Activated T-cell treated with anti-CD3 and anti-CD28 coated beads for 1 hour (primary cell): Measurements from ENCODE around the gene FUBP3.

Experiments used
- DNase-seq: peaks from one replicate; pipeline ENCODE4 v3.0.0-alpha.2; 2020; ENCODE audit warnings: low read depth

Gene FUBP3

GRCh38 chr9:130634191-130634768 is 54.9 kb downstream of the FUBP3 start:
- no peak for DNase-seq

GRCh38 chr9:130634801-130635200 is 55.4 kb downstream of the FUBP3 start:
- no peak for DNase-seq

GRCh38 chr9:130635306-130635705 is 55.9 kb downstream of the FUBP3 start:
- DNase-seq = no peak

DNA sequence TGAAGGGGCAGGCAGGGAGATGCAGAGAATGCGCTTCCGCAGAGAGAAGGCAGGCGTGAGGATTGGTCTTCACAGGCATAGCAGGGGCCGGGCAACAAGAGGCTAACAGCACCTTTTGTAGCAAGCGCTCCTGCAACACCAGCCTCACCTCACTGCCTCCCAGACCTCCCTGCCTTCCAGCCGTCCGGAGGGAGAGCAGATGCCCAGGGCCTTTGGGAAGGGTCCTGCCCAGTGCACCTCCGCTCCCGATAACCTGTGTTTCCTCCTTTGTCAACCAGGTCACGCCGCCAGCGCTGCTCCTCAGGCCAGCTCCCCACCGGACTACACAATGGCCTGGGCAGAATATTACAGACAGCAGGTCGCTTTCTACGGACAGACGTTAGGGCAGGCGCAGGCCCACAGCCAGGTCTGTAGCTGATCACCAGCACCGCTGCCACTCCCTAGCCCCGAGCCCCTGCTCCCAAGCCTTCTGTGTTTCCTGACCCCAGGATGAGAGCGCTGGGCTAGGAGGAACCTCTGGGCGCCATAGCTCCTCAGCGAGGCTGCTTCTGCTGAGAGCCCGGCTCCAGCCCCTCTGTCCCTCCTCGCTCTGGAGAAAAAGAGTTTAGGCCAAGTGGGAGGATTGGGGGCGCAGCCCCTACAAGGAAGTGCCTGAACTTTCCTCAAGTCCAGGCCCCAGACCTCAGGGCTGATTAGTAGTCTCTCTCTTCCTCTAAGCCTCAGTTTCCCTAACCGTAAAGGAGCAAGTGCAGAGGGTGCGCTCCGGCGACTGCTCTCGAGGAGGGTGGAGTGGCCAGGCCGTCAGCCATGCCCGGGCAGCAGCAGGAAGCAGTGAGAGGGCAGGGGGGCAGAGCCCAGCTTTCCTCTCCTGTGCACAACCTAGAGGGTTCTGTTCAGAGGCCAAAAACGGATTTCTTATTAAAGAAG is 56.6 kb downstream of the FUBP3 start:
- no peak for DNase-seq

DNA sequence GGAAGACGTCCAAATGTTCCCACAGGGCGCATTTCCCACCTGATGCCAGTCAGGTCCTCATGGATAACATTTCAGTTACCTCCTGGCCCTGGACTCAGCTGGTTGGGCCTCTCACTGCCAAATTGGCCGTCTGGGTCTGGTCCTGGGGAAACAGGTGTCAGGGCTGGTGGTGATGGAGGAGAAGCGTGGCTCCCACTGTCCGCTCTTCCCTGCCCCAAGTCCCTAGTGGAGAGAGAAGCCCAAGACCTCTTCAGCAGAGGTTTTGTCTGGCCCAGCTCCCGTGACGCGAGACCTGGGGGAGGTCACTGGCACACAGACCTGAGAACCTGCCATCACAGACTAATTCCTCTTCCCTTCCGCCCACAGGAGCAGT is 57.3 kb downstream of the FUBP3 start:
- DNase-seq = no peak

DNA sequence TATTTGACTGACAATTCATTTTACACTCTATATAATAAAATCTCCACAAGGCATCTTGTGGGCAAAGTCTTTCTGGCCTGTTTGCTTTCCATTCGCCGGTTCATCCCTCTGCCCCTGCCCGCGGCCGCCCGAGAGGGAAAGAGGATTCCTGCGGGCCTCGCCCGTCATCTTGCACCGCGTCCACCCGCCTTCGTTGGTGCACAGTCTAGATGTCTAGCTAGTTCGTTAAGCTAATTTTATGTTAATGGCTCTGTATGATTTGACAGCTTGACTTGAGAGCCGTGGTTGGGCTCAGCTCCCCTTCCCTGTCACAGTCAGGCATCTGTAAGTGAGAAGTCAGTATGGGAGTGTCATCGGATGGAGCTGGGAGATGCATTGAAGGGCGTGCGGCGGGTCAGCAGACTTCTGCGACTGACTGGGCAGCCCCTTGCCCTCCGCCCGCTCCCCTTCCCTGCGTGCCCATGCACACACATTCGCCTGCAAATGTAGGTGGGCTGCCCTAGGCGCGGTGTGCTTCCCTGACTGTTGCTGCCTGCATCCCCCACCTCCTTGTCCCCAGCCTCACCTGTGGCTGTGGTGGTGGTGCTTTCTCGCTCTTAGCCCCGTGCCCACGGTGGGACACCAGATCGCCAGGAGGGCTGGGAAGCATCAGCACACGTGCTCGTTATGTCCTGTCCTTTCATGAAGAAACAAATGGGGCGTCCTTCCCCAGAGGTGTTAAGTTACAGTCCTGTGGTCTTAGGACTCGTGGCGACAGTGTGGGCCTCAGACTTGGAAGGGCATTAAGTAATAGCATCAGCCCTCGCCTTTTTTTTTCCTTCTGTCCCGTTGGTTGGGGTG is 59.1 kb downstream of the FUBP3 start:
- no peak for DNase-seq

- DNase-seq = no peak
Measured at GRCh38 chr9:130639124-130639765, 59.9 kb downstream of the FUBP3 start.

DNA sequence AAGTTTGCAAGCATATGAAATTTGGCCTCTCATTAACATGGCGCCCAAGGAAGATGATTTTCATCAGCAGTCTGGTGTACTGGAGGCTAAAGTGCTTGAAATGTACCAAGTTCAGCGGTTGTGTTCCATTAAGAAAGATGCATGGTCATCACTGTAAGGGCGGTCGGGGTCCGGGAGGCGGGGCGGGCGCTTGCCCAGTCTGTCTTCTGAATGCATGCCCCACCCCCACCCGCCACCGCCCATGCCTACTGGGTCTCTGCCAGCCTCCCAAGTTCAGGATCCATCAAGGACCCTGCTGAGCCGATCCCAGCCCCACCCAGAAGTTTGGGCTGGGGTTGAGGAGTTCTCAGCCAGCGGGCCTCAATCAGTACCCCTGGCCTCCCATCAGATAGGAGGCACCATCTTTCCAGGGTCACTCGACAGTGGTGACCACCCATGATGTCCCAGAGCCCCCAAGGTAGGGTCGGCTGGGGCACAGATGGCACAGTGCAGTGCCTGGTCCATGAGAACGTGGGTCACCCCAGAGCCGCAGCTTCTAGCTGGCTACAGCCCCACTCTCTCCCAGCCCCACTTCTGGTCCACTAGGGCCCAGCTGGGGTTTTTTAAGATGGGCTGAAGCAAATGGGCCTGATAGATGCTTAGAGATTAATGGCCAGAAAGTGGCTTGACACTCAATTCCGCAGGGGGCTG is 60.6 kb downstream of the FUBP3 start:
- DNase-seq = no peak

DNA sequence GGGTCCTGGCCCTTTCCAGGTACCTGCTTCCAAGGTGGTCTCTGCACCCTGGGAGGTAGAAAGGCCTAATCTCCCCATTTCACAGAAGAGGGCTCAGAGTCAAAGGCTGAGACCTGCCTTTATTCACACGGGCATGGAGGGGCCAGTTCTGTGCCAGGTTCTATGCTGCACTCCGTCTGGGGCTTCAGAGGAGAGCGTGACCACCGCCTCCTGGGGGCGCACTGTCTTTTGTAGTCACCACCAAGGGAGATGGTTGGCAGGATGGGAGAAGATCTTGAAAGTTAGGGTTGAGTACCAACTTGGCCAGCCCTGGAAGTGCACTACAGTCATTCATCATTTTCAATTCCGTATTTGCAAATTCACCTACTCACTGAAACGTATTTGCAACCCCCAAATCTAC is 61.3 kb downstream of the FUBP3 start:
- DNase-seq = no peak

DNA sequence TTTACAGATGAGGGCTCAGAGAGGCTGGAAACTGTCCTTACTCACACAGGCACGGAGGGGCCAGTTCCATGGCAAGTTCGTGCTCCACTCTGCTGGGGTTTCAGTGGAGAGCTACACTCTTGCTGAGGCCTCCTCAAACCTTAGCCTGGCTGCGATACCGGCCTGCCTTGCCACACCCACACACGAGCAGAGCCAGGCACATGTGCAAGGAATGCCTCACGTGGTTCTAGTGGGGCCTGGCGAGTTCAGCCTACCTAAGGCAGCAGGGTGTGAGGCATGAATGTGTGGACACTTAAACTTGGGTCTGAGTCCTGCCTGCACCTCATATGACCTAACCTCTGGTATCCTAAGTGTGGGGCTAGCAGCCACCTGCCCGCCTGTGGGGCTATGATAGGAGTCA is 63.5 kb downstream of the FUBP3 start:
- DNase-seq = no peak

DNA sequence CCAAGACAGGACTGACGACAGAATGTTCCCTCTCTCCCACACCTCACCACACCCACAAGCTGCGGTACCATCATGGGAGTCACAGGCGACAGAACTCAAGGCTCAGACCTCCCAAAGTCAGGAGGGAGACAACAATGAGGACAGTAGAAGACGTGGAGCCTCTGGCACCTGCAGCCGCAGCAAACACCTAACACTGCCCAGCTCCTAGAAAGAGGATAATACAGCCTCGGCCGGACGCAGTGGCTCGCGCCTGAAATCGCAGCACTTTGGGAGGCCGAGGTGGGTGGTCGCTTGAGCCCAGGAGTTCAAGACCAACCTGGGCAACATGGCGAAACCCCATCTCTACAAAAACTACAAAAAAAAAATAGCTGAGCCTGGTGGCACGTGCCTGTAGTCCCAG is 71.8 kb downstream of the FUBP3 start:
- no peak for DNase-seq

- DNase-seq = no peak
Measured at GRCh38 chr9:130651752-130652151, 72.4 kb downstream of the FUBP3 start.

DNA sequence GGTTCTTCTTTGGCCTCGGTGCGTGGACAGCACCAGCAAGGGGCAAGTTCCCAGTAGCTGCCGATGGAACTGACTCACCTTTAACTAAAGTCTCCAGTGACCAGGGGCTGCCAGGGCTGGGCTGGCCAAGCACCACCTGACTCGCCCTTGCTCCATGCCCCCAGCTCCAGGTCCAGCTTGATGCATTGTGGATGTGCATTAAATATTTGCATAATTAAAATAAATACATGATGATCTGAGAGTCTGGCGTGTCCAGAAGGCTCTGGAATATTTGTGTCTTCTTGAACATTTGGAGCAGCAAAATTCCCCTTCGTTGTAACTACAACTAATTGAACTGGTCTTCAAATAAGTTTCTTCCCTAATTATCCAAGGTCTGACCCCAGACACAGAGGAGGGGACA is 75.5 kb downstream of the FUBP3 start:
- DNase-seq = no peak

GRCh38 chr9:130658893-130659698 is 79.7 kb downstream of the FUBP3 start:
- no peak for DNase-seq

GRCh38 chr9:130659699-130660248 is 80.4 kb downstream of the FUBP3 start:
- DNase-seq = no peak

DNA sequence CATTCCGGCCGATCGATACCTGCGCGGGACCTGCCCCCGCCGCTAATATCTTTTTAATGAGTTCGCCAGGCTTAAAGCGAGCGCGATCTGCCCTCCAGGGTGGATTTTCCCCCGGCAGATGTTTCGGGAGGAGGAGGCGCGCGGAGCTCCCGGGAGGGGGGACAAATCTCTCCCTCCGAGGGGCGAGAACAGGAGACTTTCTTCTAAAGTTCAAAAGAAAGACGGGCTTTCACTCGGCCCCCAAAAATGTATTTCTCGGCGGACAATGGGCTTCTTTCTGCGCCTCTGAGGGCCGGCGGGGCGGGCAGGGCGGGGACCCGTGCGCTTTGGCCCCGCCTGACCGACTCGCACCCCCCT is 80.9 kb downstream of the FUBP3 start:
- no peak for DNase-seq

DNA sequence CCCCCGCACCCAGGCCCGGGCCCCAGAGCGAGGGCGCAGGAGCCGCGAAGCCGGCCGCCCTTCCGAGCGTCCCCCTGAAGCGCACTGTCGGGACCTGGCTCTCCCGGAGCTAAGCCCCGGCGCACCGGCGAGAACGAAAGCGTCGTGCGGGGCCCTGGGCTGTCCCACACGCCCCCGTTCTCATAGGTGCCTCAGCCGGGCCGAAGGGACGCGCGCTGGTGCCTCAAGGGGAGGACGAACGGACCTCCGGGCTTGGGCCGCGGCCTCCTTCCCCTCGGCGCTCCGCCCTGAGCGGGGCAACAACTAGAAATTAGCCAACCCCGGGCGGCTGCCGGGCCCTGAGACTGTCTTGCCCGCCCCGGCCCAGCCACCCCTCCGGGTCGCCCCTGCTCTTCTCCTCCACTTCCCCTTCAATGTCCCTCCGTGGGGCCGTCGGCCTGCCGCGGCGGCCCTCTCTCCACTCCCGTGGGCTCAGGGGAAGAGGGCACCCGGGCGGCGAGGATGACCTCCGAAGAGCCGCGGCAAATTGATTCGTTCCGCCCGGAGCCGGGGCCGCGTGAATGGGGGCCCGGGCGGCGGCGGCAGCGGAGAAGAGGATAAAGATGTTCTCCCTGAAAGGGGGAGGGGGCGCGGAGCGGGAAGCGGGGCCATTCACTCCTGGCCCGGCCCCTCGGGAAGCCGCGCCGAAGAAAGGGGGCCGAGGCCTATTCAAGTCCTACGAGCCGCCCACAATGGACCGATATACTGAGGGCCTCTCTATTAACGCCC is 81.5 kb downstream of the FUBP3 start:
- no peak for DNase-seq

- DNase-seq = no peak
Measured at GRCh38 chr9:130661451-130662098, 82.2 kb downstream of the FUBP3 start.
